ENCODE data around the gene VAMP1.
"Not testable (repeated sequence)": the region's sequence is repeated elsewhere in the genome, so short reads cannot be mapped to it uniquely, and the experiment has no call there.

Gene VAMP1

GRCh38 chr12:6470375-6471163 is at the start of gene VAMP1:
Gene VAMP1 (minus strand): TSS chr12:6470677. CDS start chr12:6470531, 146 bp downstream.
- DNase-seq: peak; percentile 98

GRCh38 chr12:6520186-6520585 is 49.7 kb upstream of the VAMP1 start:
- DNase-seq: no peak

- DNase-seq: no peak
Observed at GRCh38 chr12:6508087-6508486, 37.6 kb upstream of the VAMP1 start.

GRCh38 chr12:6507102-6507998 is 36.9 kb upstream of the VAMP1 start:
- DNase-seq: no peak

- no peak for DNase-seq
Observed at GRCh38 chr12:6500466-6500865, 30.0 kb upstream of the VAMP1 start.

GRCh38 chr12:6497291-6497690 is 26.8 kb upstream of the VAMP1 start:
- not testable (repeated sequence) for DNase-seq

- peak; percentile 21 for DNase-seq
Observed at GRCh38 chr12:6494968-6495367, 24.5 kb upstream of the VAMP1 start.

- DNase-seq: no peak
Observed at GRCh38 chr12:6494258-6494743, 23.8 kb upstream of the VAMP1 start.

- DNase-seq: peak; percentile 96
Observed at GRCh38 chr12:6493497-6494257, 23.2 kb upstream of the VAMP1 start, which contains the start of gene NCAPD2. Gene NCAPD2 (plus strand): TSS chr12:6494102. CDS start chr12:6495099, 997 bp downstream.

GRCh38 chr12:6492838-6493496 is 22.5 kb upstream of the VAMP1 start, which contains the start of gene MRPL51:
Gene MRPL51 (minus strand): TSS chr12:6493262. CDS start chr12:6493136, 126 bp downstream.
- peak; percentile 93 for DNase-seq

- not testable (repeated sequence) for DNase-seq
Observed at GRCh38 chr12:6490673-6491072, 20.2 kb upstream of the VAMP1 start.

- DNase-seq: no peak
Observed at GRCh38 chr12:6489449-6489848, 19.0 kb upstream of the VAMP1 start.

- no peak for DNase-seq
Observed at GRCh38 chr12:6488240-6488639, 17.8 kb upstream of the VAMP1 start.

GRCh38 chr12:6478416-6478815 is 7.9 kb upstream of the VAMP1 start:
- no peak for DNase-seq

GRCh38 chr12:6477601-6478377 is 7.3 kb upstream of the VAMP1 start:
- DNase-seq: not testable (repeated sequence)

GRCh38 chr12:6476489-6476888 is 6.0 kb upstream of the VAMP1 start:
- DNase-seq: no peak

GRCh38 chr12:6475233-6475975 is 4.9 kb upstream of the VAMP1 start:
- DNase-seq: not testable (repeated sequence)

GRCh38 chr12:6472491-6472890 is 2.0 kb upstream of the VAMP1 start:
- no peak for DNase-seq

- no peak for DNase-seq
Observed at GRCh38 chr12:6471989-6472360, 1.5 kb upstream of the VAMP1 start.

GRCh38 chr12:6469609-6470374 is 685 bp downstream of the VAMP1 start:
- no peak for DNase-seq

Measured in MV-4-11 (cell line).